GM21515 (cell line): Measurements from ENCODE around the gene CCNT2.
"Not testable (repeated sequence)": the region's sequence is repeated elsewhere in the genome, so short reads cannot be mapped to it uniquely, and the experiment has no call there.

Experiments
- ATAC-seq: cut with Tn5 transposase; IDR thresholded peaks from one replicate; pipeline ENCODE4 v1.9.1; 2021; ENCODE audit not compliant: unreplicated experiment

Gene CCNT2

GRCh38 chr2:134918526-134919340 lies at the start of gene CCNT2:
Gene CCNT2 (plus strand): TSS chr2:134918822. CDS start chr2:134918855, 33 bp downstream.
- peak; percentile 84 for ATAC-seq

GRCh38 chr2:134869946-134870736 lies 48.5 kb upstream of the CCNT2 start:
- no peak for ATAC-seq

GRCh38 chr2:134873152-134873551 lies 45.5 kb upstream of the CCNT2 start:
- no peak for ATAC-seq

- ATAC-seq = no peak
These were observed 43.3 kb upstream of the CCNT2 start for GRCh38 chr2:134875309-134875708.

- ATAC-seq = no peak
These were observed 35.8 kb upstream of the CCNT2 start for GRCh38 chr2:134882773-134883172.

- ATAC-seq = no peak
These were observed 34.9 kb upstream of the CCNT2 start for GRCh38 chr2:134883552-134884293.

GRCh38 chr2:134884435-134884834 lies 34.2 kb upstream of the CCNT2 start:
- no peak for ATAC-seq

GRCh38 chr2:134892282-134893035 lies 26.2 kb upstream of the CCNT2 start:
- ATAC-seq = no peak

GRCh38 chr2:134897932-134898331 lies 20.7 kb upstream of the CCNT2 start:
- no peak for ATAC-seq

- ATAC-seq = no peak
These were observed 19.4 kb upstream of the CCNT2 start for GRCh38 chr2:134899204-134899603.

- no peak for ATAC-seq
These were observed 18.5 kb upstream of the CCNT2 start for GRCh38 chr2:134900151-134900550.

GRCh38 chr2:134903701-134904100 lies 14.9 kb upstream of the CCNT2 start:
- not testable (repeated sequence) for ATAC-seq

GRCh38 chr2:134905168-134905567 lies 13.5 kb upstream of the CCNT2 start:
- no peak for ATAC-seq

GRCh38 chr2:134906726-134907125 lies 11.9 kb upstream of the CCNT2 start:
- no peak for ATAC-seq

GRCh38 chr2:134907441-134908116 lies 11.0 kb upstream of the CCNT2 start:
- not testable (repeated sequence) for ATAC-seq

GRCh38 chr2:134910763-134911399 lies 7.7 kb upstream of the CCNT2 start:
- ATAC-seq = no peak

- ATAC-seq = no peak
These were observed 7.2 kb upstream of the CCNT2 start for GRCh38 chr2:134911400-134911785.

GRCh38 chr2:134912361-134912760 lies 6.3 kb upstream of the CCNT2 start:
- no peak for ATAC-seq

- peak; percentile 1 for ATAC-seq
These were observed 1.2 kb upstream of the CCNT2 start for GRCh38 chr2:134917360-134917865.
